ENCODE data around the gene RER1. TPM values are rescaled to one million over a fixed set of nuclear protein-coding genes. Genes with fewer than 3 reads are reported as not detected.

Gene RER1
- total RNA-seq, 4 donors from 2014 or later, result 54.4 to 78.6 (median 69.8) TPM

DNA sequence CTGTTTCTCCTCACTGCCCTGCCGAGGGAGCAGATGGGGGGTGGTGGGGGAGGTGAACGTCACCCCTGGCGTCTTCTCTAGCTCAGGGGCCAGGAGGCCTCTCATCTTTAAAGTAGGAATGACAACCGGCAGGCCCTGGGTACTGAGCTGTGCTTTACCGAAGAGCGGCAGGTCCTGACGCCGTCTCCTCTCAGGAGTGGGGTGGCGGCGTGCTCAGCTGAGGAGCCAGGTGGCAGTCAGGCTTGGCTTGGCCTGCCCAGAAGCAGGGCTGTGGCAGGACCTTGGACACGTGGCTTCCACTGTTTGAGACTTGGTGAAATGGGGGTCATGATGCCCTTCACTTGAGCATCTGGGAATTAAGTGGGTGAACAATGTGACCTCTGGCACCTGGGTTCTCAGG, 3.1 kb downstream of the RER1 start:
- WGBS, 2 donors (ENCODE audit: low coverage in 1 of 2), result no CpG with 5 or more reads among the region's 11 CpGs
- Histone ChIP-seq H3K27me3 (no peaks in the 10 kb centered on the region), H3K36me3 (peaks cover 0 to 70% of the 10 kb centered on the region in 2 donors), H3K4me1 (peaks cover 0 to 47% (median 34%) of the 10 kb centered on the region in 3 donors), H3K27ac (no peak overlapping the region), H3K4me3 (no peak overlapping the region), H3K9me3 (no peaks in the 10 kb centered on the region)
- ATAC-seq, result no peak
- TF ChIP-seq POLR2A (IDR thresholded peaks at IDR 0.05) (no peak), POLR2AphosphoS5 (IDR thresholded peaks at IDR 0.05) (no peak), EP300 (IDR thresholded peaks at IDR 0.05) (no peak)
- TF ChIP-seq, protein P1, sequence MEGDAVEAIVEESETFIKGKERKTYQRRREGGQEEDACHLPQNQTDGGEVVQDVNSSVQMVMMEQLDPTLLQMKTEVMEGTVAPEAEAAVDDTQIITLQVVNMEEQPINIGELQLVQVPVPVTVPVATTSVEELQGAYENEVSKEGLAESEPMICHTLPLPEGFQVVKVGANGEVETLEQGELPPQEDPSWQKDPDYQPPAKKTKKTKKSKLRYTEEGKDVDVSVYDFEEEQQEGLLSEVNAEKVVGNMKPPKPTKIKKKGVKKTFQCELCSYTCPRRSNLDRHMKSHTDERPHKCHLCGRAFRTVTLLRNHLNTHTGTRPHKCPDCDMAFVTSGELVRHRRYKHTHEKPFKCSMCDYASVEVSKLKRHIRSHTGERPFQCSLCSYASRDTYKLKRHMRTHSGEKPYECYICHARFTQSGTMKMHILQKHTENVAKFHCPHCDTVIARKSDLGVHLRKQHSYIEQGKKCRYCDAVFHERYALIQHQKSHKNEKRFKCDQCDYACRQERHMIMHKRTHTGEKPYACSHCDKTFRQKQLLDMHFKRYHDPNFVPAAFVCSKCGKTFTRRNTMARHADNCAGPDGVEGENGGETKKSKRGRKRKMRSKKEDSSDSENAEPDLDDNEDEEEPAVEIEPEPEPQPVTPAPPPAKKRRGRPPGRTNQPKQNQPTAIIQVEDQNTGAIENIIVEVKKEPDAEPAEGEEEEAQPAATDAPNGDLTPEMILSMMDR (IDR thresholded peaks at IDR 0.05), result no peak

DNA sequence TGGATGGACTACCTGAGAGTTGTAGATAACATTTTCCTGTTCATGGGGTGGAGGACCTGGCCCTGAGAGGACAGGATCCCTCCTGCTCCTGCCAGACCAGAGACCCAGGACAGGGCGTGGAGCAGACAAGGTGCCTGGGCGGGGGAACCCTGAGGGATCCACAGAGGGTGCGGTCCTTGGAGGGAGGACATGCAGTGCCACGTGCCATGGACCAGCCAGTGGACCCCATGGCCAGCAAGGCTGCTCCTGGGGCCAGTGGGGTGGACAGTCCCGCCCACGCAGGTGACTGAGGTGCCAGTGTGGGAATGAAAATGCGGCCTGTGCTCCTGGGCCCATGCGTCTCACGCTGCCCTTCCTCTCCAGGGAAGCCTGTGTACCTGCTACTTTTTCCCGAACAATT, 3.6 kb downstream of the RER1 start:
- Histone ChIP-seq H3K4me1 (peaks cover 0 to 42% (median 34%) of the 10 kb centered on the region in 3 donors), H3K27ac (no peak overlapping the region), H3K9me3 (no peaks in the 10 kb centered on the region), H3K27me3 (no peaks in the 10 kb centered on the region), H3K4me3 (no peak overlapping the region), H3K36me3 (peaks cover 0 to 75% of the 10 kb centered on the region in 2 donors)
- TF ChIP-seq EP300 (IDR thresholded peaks at IDR 0.05) (no peak), POLR2AphosphoS5 (IDR thresholded peaks at IDR 0.05) (no peak), POLR2A (IDR thresholded peaks at IDR 0.05) (no peak)
- TF ChIP-seq, protein P1 (IDR thresholded peaks at IDR 0.05), result no peak
- 66% methylated on average over 3 of the region's 10 CpGs; no CpG with 5 or more reads in 1 of the 2 donors for WGBS, 2 donors (ENCODE audit: low coverage in 1 of 2)
- ATAC-seq, result no peak

DNA sequence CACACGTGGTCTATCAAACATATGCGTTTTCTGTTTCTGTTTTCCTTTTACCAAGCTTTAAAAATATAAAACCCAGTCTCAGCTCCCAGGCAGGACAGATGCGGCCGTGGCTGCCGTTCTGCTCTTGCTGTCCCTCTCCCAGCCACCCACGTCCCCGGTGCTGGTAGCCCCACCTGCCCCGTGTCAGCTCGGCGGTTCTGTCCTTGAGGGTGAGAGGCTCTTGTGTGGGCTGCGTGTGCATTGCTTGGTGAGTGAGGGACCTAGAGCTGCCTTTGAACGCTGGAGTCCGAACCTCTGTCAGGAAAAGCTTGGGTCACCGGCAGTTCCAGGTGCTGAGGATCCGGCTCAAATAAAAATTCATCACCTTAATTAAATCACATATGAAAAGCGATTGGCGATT, 4.4 kb downstream of the RER1 start:
- ATAC-seq, result no peak
- Histone ChIP-seq H3K4me3 (no peak overlapping the region), H3K27ac (no peak overlapping the region), H3K27me3 (no peaks in the 10 kb centered on the region), H3K9me3 (no peaks in the 10 kb centered on the region), H3K36me3 (peaks cover 0 to 83% of the 10 kb centered on the region in 2 donors), H3K4me1 (peaks cover 0 to 34% (median 27%) of the 10 kb centered on the region in 3 donors)
- 76 to 77% methylated on average over 4 to 12 of the region's 17 CpGs for WGBS, 2 donors (ENCODE audit: low coverage in 1 of 2)
- TF ChIP-seq EP300 (IDR thresholded peaks at IDR 0.05) (no peak), POLR2A (IDR thresholded peaks at IDR 0.05) (no peak), POLR2AphosphoS5 (IDR thresholded peaks at IDR 0.05) (no peak)
- TF ChIP-seq, protein P1 (IDR thresholded peaks at IDR 0.05), result no peak

DNA sequence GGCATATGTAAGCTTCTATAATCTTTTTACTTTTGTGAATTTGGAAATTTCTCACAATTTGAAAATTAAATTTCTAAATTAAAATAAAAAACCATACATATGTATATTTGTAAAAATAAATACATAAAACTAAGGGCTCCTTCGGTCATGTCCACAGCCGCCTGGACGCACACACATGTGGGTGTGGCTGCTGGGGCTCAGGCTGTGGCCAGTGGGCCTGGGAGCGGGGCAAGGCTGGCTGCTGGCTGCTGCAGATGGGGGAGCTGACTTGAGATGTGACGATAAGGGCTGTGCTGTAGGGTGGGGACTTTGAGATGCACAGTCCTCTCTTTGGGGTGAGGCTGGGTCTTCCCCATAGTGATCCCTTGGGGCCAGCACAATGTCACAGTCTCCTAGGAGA, 4.8 kb downstream of the RER1 start:
- Histone ChIP-seq H3K27me3 (no peaks in the 10 kb centered on the region), H3K9me3 (no peaks in the 10 kb centered on the region), H3K27ac (no peak overlapping the region), H3K4me3 (no peak overlapping the region), H3K4me1 (peaks cover 0 to 34% (median 27%) of the 10 kb centered on the region in 3 donors), H3K36me3 (peaks cover 0 to 88% of the 10 kb centered on the region in 2 donors)
- no peak for TF ChIP-seq POLR2A (IDR thresholded peaks at IDR 0.05)
- TF ChIP-seq, protein P1 (IDR thresholded peaks at IDR 0.05), result no peak
- TF ChIP-seq POLR2AphosphoS5 (IDR thresholded peaks at IDR 0.05), result no peak
- TF ChIP-seq EP300 (IDR thresholded peaks at IDR 0.05), result no peak
- ATAC-seq, result no peak
- WGBS, 2 donors (ENCODE audit: low coverage in 1 of 2), result 87 to 100% methylated on average over 2 to 3 of the region's 5 CpGs

DNA sequence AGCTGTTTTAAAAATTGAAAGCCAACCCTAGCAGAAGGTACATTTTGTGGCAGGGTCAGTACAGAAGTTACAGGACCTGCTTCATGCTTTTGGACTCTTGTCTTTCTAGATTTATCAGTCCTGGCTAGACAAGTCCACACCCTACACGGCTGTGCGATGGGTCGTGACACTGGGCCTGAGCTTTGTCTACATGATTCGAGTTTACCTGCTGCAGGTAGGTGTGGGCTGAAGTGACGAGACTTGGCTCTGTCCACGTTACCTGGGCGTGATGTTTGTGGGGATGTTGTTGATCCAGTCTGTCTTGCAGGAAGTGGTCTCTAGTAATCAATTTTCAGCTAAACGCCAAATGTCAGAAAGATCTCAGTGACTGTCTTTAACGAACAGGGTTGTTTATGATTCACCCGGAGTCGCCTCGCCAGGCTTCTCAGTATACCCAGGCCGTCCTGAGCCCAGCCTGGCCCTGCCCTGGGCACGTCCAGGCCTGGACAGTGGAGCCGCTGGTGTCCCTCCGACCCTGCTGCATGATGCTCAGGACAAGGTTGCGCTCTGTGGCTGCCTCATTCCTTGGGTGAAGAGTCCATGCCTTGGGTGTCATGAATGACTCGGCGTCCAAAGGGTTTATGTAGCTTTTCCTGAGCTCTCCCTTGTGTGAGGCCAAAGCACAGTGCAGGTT, 5.5 kb downstream of the RER1 start:
- ATAC-seq, result no peak
- H3K4me3 ChIP-seq, result no peak overlapping the region
- WGBS, 2 donors (ENCODE audit: low coverage in 1 of 2), result 88% methylated on average over 4 of the region's 19 CpGs; no CpG with 5 or more reads in 1 of the 2 donors
- peaks cover 0 to 94% of the 10 kb centered on the region in 2 donors for H3K36me3 ChIP-seq
- no peak overlapping the region for H3K27ac ChIP-seq
- no peaks in the 10 kb centered on the region for H3K9me3 ChIP-seq
- peaks cover 0 to 32% (median 27%) of the 10 kb centered on the region in 3 donors for H3K4me1 ChIP-seq
- TF ChIP-seq EP300 (IDR thresholded peaks at IDR 0.05) (no peak), POLR2A (IDR thresholded peaks at IDR 0.05) (no peak), POLR2AphosphoS5 (IDR thresholded peaks at IDR 0.05) (no peak)
- TF ChIP-seq, protein P1 (IDR thresholded peaks at IDR 0.05), result no peak
- no peaks in the 10 kb centered on the region for H3K27me3 ChIP-seq
